ENCODE results near the gene NRG3. TPM values are rescaled to one million over a fixed set of nuclear protein-coding genes. Genes with fewer than 3 reads are reported as not detected.

Gene NRG3
- total RNA-seq, 4 donors from 2014 or later: 0.32 to 1.4 TPM; not detected in 2

DNA sequence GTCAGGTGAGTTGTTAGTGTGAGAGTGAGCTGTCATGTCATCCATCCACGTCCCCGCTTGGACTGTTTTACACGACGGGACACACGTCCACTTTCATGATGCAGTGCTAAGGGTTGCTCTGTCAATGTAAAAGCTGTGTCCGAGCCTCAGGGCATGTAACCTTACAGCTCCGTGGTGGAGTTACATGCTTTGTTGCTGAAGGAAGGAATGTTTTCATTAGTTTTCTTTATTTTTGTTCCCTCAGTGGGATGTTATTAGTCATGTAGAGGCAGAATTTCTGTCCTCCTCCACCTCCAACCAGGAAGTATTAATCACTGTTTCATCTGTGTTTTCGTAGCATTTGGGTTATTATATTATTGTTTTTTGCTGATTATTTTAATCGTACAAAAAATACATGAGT is 88.6 kb downstream of the NRG3 start:
- Histone ChIP-seq H3K4me1 (no peaks in the 10 kb centered on the region), H3K27ac (no peak overlapping the region), H3K9me3 (no peaks in the 10 kb centered on the region), H3K36me3 (no peaks in the 10 kb centered on the region), H3K27me3 (no peaks in the 10 kb centered on the region), H3K4me3 (no peak overlapping the region)
- intact Hi-C loops (cut with DNase I; ENCODE audit: low total_unique reads): no loop called here
- TF ChIP-seq POLR2AphosphoS5 (IDR thresholded peaks at IDR 0.05): no peak
- TF ChIP-seq POLR2A (IDR thresholded peaks at IDR 0.05): no peak
- no peak for TF ChIP-seq CTCF (IDR thresholded peaks at IDR 0.05)
- TF ChIP-seq EP300 (IDR thresholded peaks at IDR 0.05; ENCODE audit: low read depth): no peak
- in situ Hi-C loops (cut with MboI; ENCODE audit: low pct_ligation_motif_present in 1 of 4, low pct_unique_long_range_greater_than_20kb in 1 of 4, low sequenced_read_pairs in 3 of 4): no loop called here
- WGBS, 2 donors (ENCODE audit: low coverage in 1 of 2): 87 to 89% methylated on average over 4 to 9 of the region's 9 CpGs
- DNase-seq: no peak

- no peak for DNase-seq
- Histone ChIP-seq H3K9me3 (peaks cover 0 to 6% of the 10 kb centered on the region in 2 donors), H3K36me3 (no peaks in the 10 kb centered on the region), H3K4me1 (no peaks in the 10 kb centered on the region), H3K4me3 (no peak overlapping the region), H3K27me3 (no peaks in the 10 kb centered on the region), H3K27ac (no peak overlapping the region)
- TF ChIP-seq POLR2A (IDR thresholded peaks at IDR 0.05) (no peak), EP300 (IDR thresholded peaks at IDR 0.05; ENCODE audit: low read depth) (no peak), CTCF (IDR thresholded peaks at IDR 0.05) (no peak), POLR2AphosphoS5 (IDR thresholded peaks at IDR 0.05) (no peak)
- in situ Hi-C loops (cut with MboI; ENCODE audit: low pct_ligation_motif_present in 1 of 4, low pct_unique_long_range_greater_than_20kb in 1 of 4, low sequenced_read_pairs in 3 of 4) (no loop called here), intact Hi-C loops (cut with DNase I; ENCODE audit: low total_unique reads) (no loop called here)
Observed at GRCh38 chr10:81967716-81968115, 92.7 kb downstream of the NRG3 start.

GRCh38 chr10:81969136-81969535 is 94.1 kb downstream of the NRG3 start:
- no peak for DNase-seq
- intact Hi-C loops (cut with DNase I; ENCODE audit: low total_unique reads) (no loop called here), in situ Hi-C loops (cut with MboI; ENCODE audit: low pct_ligation_motif_present in 1 of 4, low pct_unique_long_range_greater_than_20kb in 1 of 4, low sequenced_read_pairs in 3 of 4) (no loop called here)
- Histone ChIP-seq H3K9me3 (peaks cover under 1 to 12% of the 10 kb centered on the region in 2 donors), H3K4me1 (no peaks in the 10 kb centered on the region), H3K27me3 (no peaks in the 10 kb centered on the region), H3K36me3 (no peaks in the 10 kb centered on the region), H3K27ac (no peak overlapping the region), H3K4me3 (no peak overlapping the region)
- WGBS, 2 donors (ENCODE audit: low coverage in 1 of 2): 50 to 63% methylated on average over 2 of the region's 2 CpGs
- TF ChIP-seq CTCF (IDR thresholded peaks at IDR 0.05) (no peak), POLR2A (IDR thresholded peaks at IDR 0.05) (no peak), POLR2AphosphoS5 (IDR thresholded peaks at IDR 0.05) (no peak), EP300 (IDR thresholded peaks at IDR 0.05; ENCODE audit: low read depth) (no peak)

GRCh38 chr10:81978238-81978637 is 103.2 kb downstream of the NRG3 start:
- H3K27ac ChIP-seq: no peak overlapping the region
- intact Hi-C loops (cut with DNase I; ENCODE audit: low total_unique reads) (no loop called here), in situ Hi-C loops (cut with MboI; ENCODE audit: low pct_ligation_motif_present in 1 of 4, low pct_unique_long_range_greater_than_20kb in 1 of 4, low sequenced_read_pairs in 3 of 4) (no loop called here)
- H3K4me3 ChIP-seq: no peak overlapping the region
- H3K36me3 ChIP-seq: no peaks in the 10 kb centered on the region
- H3K4me1 ChIP-seq: no peaks in the 10 kb centered on the region
- no peaks in the 10 kb centered on the region for H3K27me3 ChIP-seq
- WGBS, 2 donors (ENCODE audit: low coverage in 1 of 2): 57 to 58% methylated on average over 2 of the region's 2 CpGs
- no peak for DNase-seq
- no peak for TF ChIP-seq POLR2A (IDR thresholded peaks at IDR 0.05)
- no peak for TF ChIP-seq CTCF (IDR thresholded peaks at IDR 0.05)
- no peak for TF ChIP-seq EP300 (IDR thresholded peaks at IDR 0.05; ENCODE audit: low read depth)
- H3K9me3 ChIP-seq: peaks cover 6% of the 10 kb centered on the region in 2 donors

All from transverse colon (tissue), 4 donors.